Smooth muscle cell (in vitro differentiated cells): ENCODE results near the gene CSTF3. TPM values are rescaled to one million over a fixed set of nuclear protein-coding genes. Genes with fewer than 3 reads are reported as not detected.
A peak's percentile ranks its signal among the peaks of the same experiment; 100 is the strongest.

Experiments
- DNase-seq: peaks from one replicate; lab custom pipeline; 2025; ENCODE audit not compliant: unreplicated experiment; lab: John Stamatoyannopoulos, UW
- H2AFZ ChIP-seq: fragments of 200-600 bp; sonication (generic); 2 replicates; pipeline ENCODE4 v1.6.0; 2016; ENCODE audit warnings: antibody characterized with exemption, low read depth, mild to moderate bottlenecking
- H3F3A ChIP-seq: fragments of 200-600 bp; sonication (generic); 2 replicates; pipeline ENCODE4 v1.6.0; 2017; ENCODE audit warnings: antibody characterized with exemption, low read depth
- H3K27ac ChIP-seq: fragments of 200-600 bp; sonication (generic); 2 replicates; pipeline ENCODE4 v1.5.1; 2016; ENCODE audit warnings: low read depth, mild to moderate bottlenecking
- H3K27me3 ChIP-seq: fragments of 200-600 bp; sonication (generic); 2 replicates; pipeline ENCODE4 v1.6.1; 2016; ENCODE audit warnings: low read depth, mild to moderate bottlenecking
- H3K36me3 ChIP-seq: fragments of 200-600 bp; sonication (generic); 2 replicates; pipeline ENCODE4 v1.5.1; 2016; ENCODE audit warnings: low read depth
- H3K4me1 ChIP-seq: fragments of 200-600 bp; sonication (generic); 2 replicates; pipeline ENCODE4 v1.5.1; 2016; ENCODE audit warnings: low read depth
- H3K4me2 ChIP-seq: fragments of 200-600 bp; sonication (generic); 2 replicates; pipeline ENCODE4 v1.6.0; 2016; ENCODE audit warnings: mild to moderate bottlenecking
- H3K4me3 ChIP-seq: fragments of 200-600 bp; sonication (generic); 2 replicates; pipeline ENCODE4 v1.5.1; 2016; ENCODE audit warnings: mild to moderate bottlenecking
- H3K79me2 ChIP-seq: fragments of 200-600 bp; sonication (generic); 2 replicates; pipeline ENCODE4 v1.6.0; 2016; ENCODE audit warnings: low read depth, mild to moderate bottlenecking
- H3K9ac ChIP-seq: fragments of 200-600 bp; sonication (generic); 2 replicates; pipeline ENCODE4 v1.6.0; 2016; ENCODE audit warnings: low read depth
- H3K9me3 ChIP-seq: fragments of 200-600 bp; sonication (generic); replicated peaks from 2 replicates; pipeline ENCODE4 v1.5.1; 2016; ENCODE audit warnings: low read depth
- H4K20me1 ChIP-seq: fragments of 200-600 bp; sonication (generic); 2 replicates; pipeline ENCODE4 v1.6.0; 2016; ENCODE audit warnings: low read depth
- WGBS: methylation state at CpG from one replicate; pipeline ENCODE4 v1.1.7; 2016; ENCODE audit warnings: low lambda C conversion rate; 5-methylcytosine and 5-hydroxymethylcytosine counted together
- polyA plus RNA-seq: library from polyadenylated mRNA; unstranded; fragments of >200 nt; fragmentation: Nextera tagmentation; extraction: Ambion mirVana; gene quantifications from 2 replicates; pipeline ENCODE4 v1.2.1, GENCODE V29; 2016
- total RNA-seq: library from RNA; depleted of rRNA; stranded (reverse); fragments of >200 nt; gene quantifications from 2 replicates; pipeline ENCODE4 v1.2.3, GENCODE V29; 2014
- TF ChIP-seq, protein P1 (sequence below): fragments of 200-600 bp; sonication (generic); IDR thresholded peaks from 2 replicates; pipeline ENCODE4 v1.5.1; 2017; ENCODE audit warnings: borderline replicate concordance, mild to moderate bottlenecking, antibody characterized with exemption; ENCODE audit not compliant: insufficient read depth, poor library complexity, severe bottlenecking

Gene CSTF3
- total RNA-seq (25.9 and 36.8 TPM in 2 replicates), polyA plus RNA-seq (30.4 and 31.0 TPM in 2 replicates)

DNA sequence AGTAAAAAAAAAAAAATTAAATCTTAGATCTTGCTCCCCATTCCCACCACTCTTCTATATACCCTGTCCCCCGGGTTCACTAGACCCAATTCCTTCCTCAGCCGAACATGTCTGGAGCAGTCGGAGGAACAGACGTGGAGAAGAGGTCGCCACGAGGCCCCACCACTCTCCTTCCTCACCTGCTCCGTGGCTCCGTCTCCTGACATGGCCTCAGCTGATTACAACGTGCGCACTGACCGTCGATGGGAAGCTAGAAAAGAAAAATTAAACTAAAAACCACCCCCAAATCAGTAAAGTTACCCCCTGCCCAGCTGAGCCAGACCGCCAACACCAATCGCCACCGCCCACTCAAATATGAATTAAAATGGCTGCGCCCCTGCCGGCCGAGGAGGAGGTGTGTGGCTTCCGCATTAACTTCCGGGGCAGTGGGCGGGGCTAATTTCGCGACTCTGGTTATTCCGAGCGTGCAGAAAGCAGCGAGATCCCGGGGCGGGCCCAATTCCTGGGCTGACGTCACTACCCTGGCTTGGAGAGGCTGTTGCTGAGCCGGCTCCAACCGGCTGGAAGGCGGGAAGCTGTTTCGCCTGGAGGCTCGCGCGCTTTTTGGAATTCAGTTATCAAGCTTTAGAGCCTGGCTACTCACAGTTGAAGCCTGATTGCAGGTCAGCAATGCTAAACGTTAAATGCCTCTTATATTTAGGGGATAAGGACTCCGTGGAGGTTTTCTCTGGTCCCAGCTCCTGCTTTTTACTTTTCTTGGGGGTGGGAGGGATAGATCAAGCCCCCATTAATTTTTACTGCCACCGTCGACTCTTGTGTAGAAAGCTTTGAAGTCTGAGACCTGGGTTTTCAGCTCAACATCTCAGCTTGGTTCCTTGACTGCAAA lies at the start of gene CSTF3:
Gene CSTF3, minus strand, starts transcription at position 361 of the 886 bp plus-strand sequence. Its CDS starts 155 bp downstream, at position 206.
- H3K27me3 ChIP-seq = no peaks in the 10 kb centered on the region
- H3K27ac ChIP-seq = peak within 1 kb of the TSS; percentile 71
- WGBS = 2% methylated on average over 40 of the region's 40 CpGs
- DNase-seq = peak; percentile 99
- H3K4me2 ChIP-seq = peak within 1 kb of the TSS; percentile 98
- TF ChIP-seq, protein P1, sequence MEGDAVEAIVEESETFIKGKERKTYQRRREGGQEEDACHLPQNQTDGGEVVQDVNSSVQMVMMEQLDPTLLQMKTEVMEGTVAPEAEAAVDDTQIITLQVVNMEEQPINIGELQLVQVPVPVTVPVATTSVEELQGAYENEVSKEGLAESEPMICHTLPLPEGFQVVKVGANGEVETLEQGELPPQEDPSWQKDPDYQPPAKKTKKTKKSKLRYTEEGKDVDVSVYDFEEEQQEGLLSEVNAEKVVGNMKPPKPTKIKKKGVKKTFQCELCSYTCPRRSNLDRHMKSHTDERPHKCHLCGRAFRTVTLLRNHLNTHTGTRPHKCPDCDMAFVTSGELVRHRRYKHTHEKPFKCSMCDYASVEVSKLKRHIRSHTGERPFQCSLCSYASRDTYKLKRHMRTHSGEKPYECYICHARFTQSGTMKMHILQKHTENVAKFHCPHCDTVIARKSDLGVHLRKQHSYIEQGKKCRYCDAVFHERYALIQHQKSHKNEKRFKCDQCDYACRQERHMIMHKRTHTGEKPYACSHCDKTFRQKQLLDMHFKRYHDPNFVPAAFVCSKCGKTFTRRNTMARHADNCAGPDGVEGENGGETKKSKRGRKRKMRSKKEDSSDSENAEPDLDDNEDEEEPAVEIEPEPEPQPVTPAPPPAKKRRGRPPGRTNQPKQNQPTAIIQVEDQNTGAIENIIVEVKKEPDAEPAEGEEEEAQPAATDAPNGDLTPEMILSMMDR = peak; percentile 38
- H4K20me1 ChIP-seq = peaks cover 37% of the 10 kb centered on the region
- no peaks in the 10 kb centered on the region for H3K36me3 ChIP-seq
- H3K4me1 ChIP-seq = peaks cover 33% of the 10 kb centered on the region
- peak within 1 kb of the TSS; percentile 75 for H3K4me3 ChIP-seq
- no peaks in the 10 kb centered on the region for H3K9me3 ChIP-seq
- H3K79me2 ChIP-seq = peaks cover 49% of the 10 kb centered on the region
- H2AFZ ChIP-seq = peak within 1 kb of the TSS; percentile 85
- peak within 1 kb of the TSS; percentile 92 for H3K9ac ChIP-seq
- H3F3A ChIP-seq = no peaks in the 10 kb centered on the region

DNA sequence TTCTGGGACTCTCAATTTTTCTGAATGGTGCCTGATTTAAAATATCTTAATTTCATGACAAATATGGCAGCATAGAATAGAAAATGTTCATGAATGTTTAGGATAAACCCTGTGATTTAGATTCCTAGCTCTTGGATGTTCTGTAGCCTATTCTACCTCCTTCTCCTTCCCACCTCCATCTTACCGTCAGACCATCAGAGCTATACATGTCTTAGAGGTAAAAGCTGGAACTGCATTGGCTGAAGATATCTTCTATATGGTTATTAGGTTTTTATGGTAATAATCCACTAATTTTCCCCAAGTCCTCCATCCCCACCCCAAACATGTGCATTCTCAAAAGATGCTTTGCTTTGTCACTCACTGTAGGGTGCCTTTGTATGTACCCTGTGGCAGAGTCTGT lies 46.9 kb upstream of the CSTF3 start:
- Histone ChIP-seq H3K9me3 (no peaks in the 10 kb centered on the region), H3K4me2 (no peak overlapping the region), H3K27me3 (no peaks in the 10 kb centered on the region), H3K36me3 (no peaks in the 10 kb centered on the region), H3K4me3 (no peak overlapping the region), H3K27ac (no peak overlapping the region), H3K79me2 (no peaks in the 10 kb centered on the region), H3K4me1 (no peaks in the 10 kb centered on the region), H3K9ac (no peak overlapping the region), H2AFZ (no peak overlapping the region), H3F3A (no peaks in the 10 kb centered on the region), H4K20me1 (no peaks in the 10 kb centered on the region)
- TF ChIP-seq, protein P1 = no peak
- no peak for DNase-seq
- WGBS = 77% methylated on average over 1 of the region's 1 CpG

DNA sequence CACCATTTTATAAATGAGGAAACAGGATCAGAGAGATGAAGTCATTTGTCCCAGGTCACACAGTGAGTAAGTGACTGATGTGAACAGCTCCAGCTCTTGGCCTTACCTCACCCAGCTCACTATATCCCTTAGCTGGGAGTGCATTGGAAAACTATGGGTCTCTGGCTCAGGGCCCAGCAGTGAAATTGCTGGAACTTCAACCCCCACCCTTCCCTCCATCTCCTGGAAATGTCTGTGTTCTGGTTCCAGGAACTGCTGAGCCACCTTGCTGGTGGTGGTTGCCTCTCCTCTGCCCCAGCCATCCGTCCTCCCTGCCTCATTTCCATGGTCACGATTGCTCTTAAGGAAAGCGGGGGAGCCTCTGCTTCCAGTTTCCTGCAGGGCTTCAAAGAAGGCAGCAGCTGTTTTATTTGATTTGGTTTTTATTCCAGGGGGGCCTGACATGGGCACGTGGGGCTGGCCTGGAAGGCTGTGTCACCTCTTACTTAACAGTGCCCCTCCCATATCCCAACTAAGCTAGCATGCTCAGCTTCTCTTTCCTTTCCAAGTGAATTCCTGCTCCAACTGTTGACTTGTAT lies 46.2 kb upstream of the CSTF3 start:
- no peak for DNase-seq
- Histone ChIP-seq H3K36me3 (no peaks in the 10 kb centered on the region), H4K20me1 (no peaks in the 10 kb centered on the region), H3K9ac (no peak overlapping the region), H3K27me3 (no peaks in the 10 kb centered on the region), H3K4me1 (no peaks in the 10 kb centered on the region), H3F3A (no peaks in the 10 kb centered on the region), H3K27ac (no peak overlapping the region), H3K9me3 (no peaks in the 10 kb centered on the region), H3K4me2 (no peak overlapping the region), H2AFZ (no peak overlapping the region), H3K4me3 (no peak overlapping the region), H3K79me2 (no peaks in the 10 kb centered on the region)
- TF ChIP-seq, protein P1 = no peak
- 76% methylated on average over 4 of the region's 4 CpGs for WGBS
